H1 (cell line): ENCODE results near the gene ROS1. TPM values are rescaled to one million over a fixed set of nuclear protein-coding genes. Genes with fewer than 3 reads are reported as not detected.
A peak's percentile ranks its signal among the peaks of the same experiment; 100 is the strongest.

Experiments used
- CTCF ChIA-PET: fragments of 300-600 bp; sonication (Branson Sonifier 250); formaldehyde crosslinking; loops from one replicate; lab custom pipeline; 2021; ENCODE audit not compliant: partially characterized antibody; lab: Charles Lee
- POLR2A ChIA-PET: fragments of 300-600 bp; sonication (Branson Sonifier 250); formaldehyde crosslinking; loops from one replicate; lab custom pipeline; 2021; ENCODE audit warnings: inconsistent platforms; ENCODE audit not compliant: partially characterized antibody; lab: Charles Lee
- DNase-seq, 2 experiments: peaks; one replicate each; pipeline versions ENCODE4 v3.0.0 to v3.0.0-alpha.2; 2010 to 2022; ENCODE audit warnings: low spot score in 2 of 2, low read depth in 1 of 2, mixed read lengths in 1 of 2
- FAIRE-seq: peaks from 2 replicates; lab custom pipeline; 2011; peaks lifted over from hg19 to GRCh38; lab: Jason Lieb, UNC
- H2AFZ ChIP-seq: 2 replicates; pipeline ENCODE4 v1.8.1; 2012; ENCODE audit warnings: low read length, inconsistent platforms
- H2AK5ac ChIP-seq: 2 replicates; pipeline ENCODE4 v1.6.1; 2013; ENCODE audit warnings: low read depth, low read length
- H2BK120ac ChIP-seq: replicated peaks from 2 replicates; pipeline ENCODE3; 2013; ENCODE audit warnings: low read depth, low read length, inconsistent platforms
- H2BK12ac ChIP-seq: 2 replicates; pipeline ENCODE4 v1.6.1; 2013; ENCODE audit warnings: low read depth, low read length
- H2BK15ac ChIP-seq: 2 replicates; pipeline ENCODE4 v1.6.1; 2013; ENCODE audit warnings: low read length
- H2BK20ac ChIP-seq: 2 replicates; pipeline ENCODE4 v1.6.1; 2013; ENCODE audit warnings: low read length
- H2BK5ac ChIP-seq: 2 replicates; pipeline ENCODE4 v1.6.1; 2013; ENCODE audit warnings: low read depth, low read length
- H3K14ac ChIP-seq: 2 replicates; pipeline ENCODE4 v1.6.1; 2013; ENCODE audit warnings: inconsistent platforms; ENCODE audit not compliant: insufficient read length
- H3K18ac ChIP-seq: 2 replicates; pipeline ENCODE4 v1.6.1; 2013; ENCODE audit warnings: low read length; ENCODE audit errors: extremely low read depth
- H3K23ac ChIP-seq: 2 replicates; pipeline ENCODE4 v1.6.1; 2013; ENCODE audit warnings: inconsistent platforms; ENCODE audit not compliant: insufficient read length
- H3K23me2 ChIP-seq: 2 replicates; pipeline ENCODE4 v1.6.1; 2013; ENCODE audit warnings: low read depth, low read length
- H3K27ac ChIP-seq: 2 replicates; pipeline ENCODE4 v1.6.1; 2011; ENCODE audit warnings: low read depth, low read length, inconsistent platforms
- H3K27me3 ChIP-seq, 4 experiments: replicated peaks in 1 of 4; 1 replicate in 1 of 4; 2 replicates in 3 of 4; pipeline versions ENCODE4 v1.6.1 to v1.8.1; 2011 to 2013; ENCODE audit warnings: low read length in 3 of 4, mild to moderate bottlenecking in 3 of 4, inconsistent platforms in 2 of 4, mixed read lengths in 2 of 4, moderate library complexity in 1 of 4; ENCODE audit not compliant: control insufficient read depth in 3 of 4, insufficient read depth in 3 of 4; ENCODE audit errors: extremely low read depth in 1 of 4
- H3K36me3 ChIP-seq, 4 experiments: 2 replicates each; pipeline versions ENCODE4 v1.6.1 to v1.8.1; 2011 to 2013; ENCODE audit warnings: mild to moderate bottlenecking in 4 of 4, low read length in 3 of 4, moderate library complexity in 2 of 4, control low read depth in 1 of 4, inconsistent platforms in 1 of 4; ENCODE audit not compliant: insufficient read depth in 4 of 4, control insufficient read depth in 2 of 4
- H3K4ac ChIP-seq: replicated peaks from 2 replicates; pipeline ENCODE3; 2013; ENCODE audit warnings: low read length, low read depth, mixed read lengths, inconsistent platforms; ENCODE audit not compliant: insufficient read length
- H3K4me1 ChIP-seq, 4 experiments: replicated peaks in 1 of 4; 1 replicate in 1 of 4; 2 replicates in 3 of 4; pipeline versions ENCODE4 v1.6.1 to v1.8.1; 2011 to 2013; ENCODE audit warnings: low read length in 3 of 4, inconsistent platforms in 2 of 4, mixed read lengths in 1 of 4; ENCODE audit not compliant: insufficient read depth in 4 of 4, control insufficient read depth in 3 of 4
- H3K4me2 ChIP-seq, 2 experiments: 2 replicates each; pipeline versions ENCODE4 v1.6.1 to v1.8.1; 2011 to 2013; ENCODE audit warnings: low read depth in 2 of 2, low read length in 2 of 2, control low read depth in 1 of 2, inconsistent platforms in 1 of 2, mild to moderate bottlenecking in 1 of 2; ENCODE audit not compliant: insufficient read depth in 1 of 2
- H3K4me3 ChIP-seq, 4 experiments: fragments of 200-600, 300-600 bp in 1 of 4; sonication (generic), shearing (Covaris generic), sonication (Bioruptor Twin) in 1 of 4; 2 replicates each; pipeline versions ENCODE4 v1.5.1 to v1.8.1; 2011 to 2016; ENCODE audit warnings: low read length in 4 of 4, low read depth in 3 of 4, control low read depth in 2 of 4, inconsistent platforms in 2 of 4, mild to moderate bottlenecking in 2 of 4, mixed read lengths in 1 of 4, moderate library complexity in 1 of 4; ENCODE audit not compliant: insufficient read depth in 2 of 4; ENCODE audit errors: extremely low read depth in 1 of 4
- H3K56ac ChIP-seq: replicated peaks from 2 replicates; pipeline ENCODE3; 2013; ENCODE audit warnings: low read depth, mild to moderate bottlenecking, mixed read lengths, low read length, inconsistent platforms; ENCODE audit not compliant: insufficient read length
- H3K79me1 ChIP-seq: 2 replicates; pipeline ENCODE4 v1.6.1; 2013; ENCODE audit warnings: low read depth, low read length, control low read depth
- H3K79me2 ChIP-seq, 2 experiments: 2 replicates each; pipeline versions ENCODE4 v1.6.1 to v1.8.1; 2012 to 2013; ENCODE audit warnings: low read length in 2 of 2, mild to moderate bottlenecking in 2 of 2, inconsistent platforms in 1 of 2; ENCODE audit not compliant: insufficient read depth in 2 of 2, control insufficient read depth in 1 of 2
- H3K9ac ChIP-seq, 4 experiments: replicated peaks in 1 of 4; 1 replicate in 1 of 4; 2 replicates in 3 of 4; pipeline versions ENCODE4 v1.6.1 to v1.8.1; 2011 to 2013; ENCODE audit warnings: low read depth in 3 of 4, low read length in 3 of 4, control low read depth in 2 of 4, mild to moderate bottlenecking in 2 of 4, moderate library complexity in 2 of 4, inconsistent platforms in 1 of 4; ENCODE audit errors: extremely low read depth in 1 of 4
- H3K9me3 ChIP-seq, 2 experiments: 2 replicates each; pipeline versions ENCODE4 v1.6.1 to v1.8.1; 2012 to 2013; ENCODE audit warnings: mild to moderate bottlenecking in 2 of 2, moderate library complexity in 2 of 2, control low read depth in 1 of 2, inconsistent platforms in 1 of 2, low read depth in 1 of 2, low read length in 1 of 2, mixed read lengths in 1 of 2; ENCODE audit not compliant: insufficient read depth in 2 of 2
- H4K20me1 ChIP-seq, 2 experiments: replicated peaks in 1 of 2; 2 replicates each; pipeline versions ENCODE3 to v1.8.1; 2011 to 2013; ENCODE audit warnings: inconsistent platforms in 2 of 2, low read length in 2 of 2, mild to moderate bottlenecking in 1 of 2; ENCODE audit not compliant: insufficient read depth in 2 of 2, control insufficient read depth in 1 of 2
- H4K5ac ChIP-seq: 2 replicates; pipeline ENCODE4 v1.6.1; 2013; ENCODE audit warnings: low read length, low read depth, mixed read lengths, inconsistent platforms; ENCODE audit not compliant: insufficient read length
- H4K8ac ChIP-seq: 2 replicates; pipeline ENCODE4 v1.8.0; 2013; ENCODE audit warnings: mild to moderate bottlenecking, moderate library complexity, low read length, inconsistent platforms; ENCODE audit not compliant: insufficient read depth; ENCODE audit errors: extremely low read depth
- H4K91ac ChIP-seq: replicated peaks from 2 replicates; pipeline ENCODE3; 2013; ENCODE audit warnings: low read length, mixed read lengths, inconsistent platforms; ENCODE audit not compliant: insufficient read length
- BRCA1 ChIP-seq: IDR thresholded peaks from 2 replicates; pipeline ENCODE4 v1.6.1; 2012; ENCODE audit warnings: low read depth, low read length, improper control_type of control experiment
- CHD1 ChIP-seq: IDR thresholded peaks from 2 replicates; pipeline ENCODE4 v1.6.1; 2012; ENCODE audit warnings: low read depth, low read length, improper control_type of control experiment
- CTBP2 ChIP-seq: IDR thresholded peaks from 2 replicates; pipeline ENCODE4 v1.7.0; 2011; ENCODE audit warnings: borderline replicate concordance, mild to moderate bottlenecking, moderate library complexity, mixed read lengths, low read length; ENCODE audit not compliant: insufficient read depth, insufficient read length
- EZH2 ChIP-seq: fragments of 200-600 bp; sonication (generic); IDR thresholded peaks from 2 replicates; pipeline ENCODE4 v1.7.1; 2012; ENCODE audit warnings: low read depth, mild to moderate bottlenecking, moderate library complexity, low read length, inconsistent platforms; ENCODE audit not compliant: severe bottlenecking
- HDAC6 ChIP-seq: IDR thresholded peaks from one replicate; pipeline ENCODE4 v1.7.1; 2012; ENCODE audit warnings: low read depth, mild to moderate bottlenecking, inconsistent platforms, low read length, moderate library complexity
- KDM1A ChIP-seq: fragments of 200-600, 300-600 bp; sonication (generic); IDR thresholded peaks from 2 replicates; pipeline ENCODE4 v1.7.1; 2016; ENCODE audit warnings: mild to moderate bottlenecking, low read length, borderline replicate concordance
- KDM4A ChIP-seq: IDR thresholded peaks from one replicate; pipeline ENCODE4 v1.7.1; 2012; ENCODE audit warnings: low read depth, mild to moderate bottlenecking, moderate library complexity, low read length, inconsistent platforms; ENCODE audit not compliant: severe bottlenecking
- KDM5A ChIP-seq: fragments of 200-600 bp; IDR thresholded peaks from 2 replicates; pipeline ENCODE4 v1.7.1; 2012; ENCODE audit warnings: mild to moderate bottlenecking, low read length, inconsistent platforms, mixed read lengths
- MAX ChIP-seq: IDR thresholded peaks from 2 replicates; pipeline ENCODE4 v1.6.1; 2012; ENCODE audit warnings: inconsistent platforms
- POLR2A ChIP-seq, 2 experiments: IDR thresholded peaks; 1 replicate in 1 of 2; 2 replicates in 1 of 2; pipeline ENCODE4 v1.6.1; 2011; ENCODE audit warnings: low read depth in 2 of 2, low read length in 2 of 2, mild to moderate bottlenecking in 2 of 2; ENCODE audit errors: control extremely low read depth in 1 of 2
- RAD21 ChIP-seq, 2 experiments: IDR thresholded peaks in 1 of 2; conservative IDR thresholded peaks in 1 of 2; 2 replicates each; pipeline ENCODE4 v1.6.1; 2011; ENCODE audit warnings: low read depth in 2 of 2, low read length in 2 of 2, improper control_type of control experiment in 1 of 2, inconsistent platforms in 1 of 2, mild to moderate bottlenecking in 1 of 2, moderate library complexity in 1 of 2
- RXRA ChIP-seq: IDR thresholded peaks from 2 replicates; pipeline ENCODE4 v1.6.1; 2011; ENCODE audit warnings: low read depth, mild to moderate bottlenecking, low read length, moderate library complexity; ENCODE audit not compliant: insufficient read depth
- SUZ12 ChIP-seq: fragments of 200-600 bp; sonication (generic); IDR thresholded peaks from 2 replicates; pipeline ENCODE4 v1.6.1; 2012; ENCODE audit warnings: mild to moderate bottlenecking, inconsistent platforms, low read length, moderate library complexity, mixed read lengths
- WGBS, 2 experiments: shearing (Covaris generic) in 1 of 2; methylation state at CpG; one replicate each; pipeline versions ENCODE4 v1.1.6 to v1.1.7; 2013 to 2015; ENCODE audit warnings: low lambda C conversion rate in 2 of 2, mixed read lengths in 2 of 2, inconsistent platforms in 1 of 2, low coverage in 1 of 2, missing lambda C conversion rate in 1 of 2; ENCODE audit not compliant: insufficient replicate concordance in 2 of 2, insufficient coverage in 1 of 2, insufficient read length in 1 of 2; ENCODE audit errors: extremely low coverage in 1 of 2, missing lambda C conversion rate in 1 of 2; 5-methylcytosine and 5-hydroxymethylcytosine counted together
- polyA plus RNA-seq, 7 experiments: library from polyadenylated mRNA; depleted of rRNA in 3 of 7; stranded (reverse) in 5 of 7; unstranded in 2 of 7; fragments of >200 nt in 5 of 7; fragments of 200-250 nt in 2 of 7; gene quantifications; 1 replicate in 5 of 7; 2 replicates in 1 of 7; 4 replicates in 1 of 7; pipeline versions ENCODE4 v1.2.1 to v1.2.3, GENCODE V29; 2011 to 2013; ENCODE audit warnings: missing spikeins in 2 of 7, mixed read lengths in 2 of 7
- total RNA-seq: library from RNA; stranded (reverse); fragmentation: NEBNext Ultra II Directional; extraction: Animal tissue kit (Norgen Biotek cat#: 25700); gene quantifications from 2 replicates; pipeline ENCODE4 v1.2.1, GENCODE V29; 2021

Gene ROS1
- total and polyA plus RNA-seq, 2 of the 8 experiments (the other 6 are each of a cell fraction or from before 2014, with no cell fraction given), result not detected

GRCh38 chr6:117264369-117264691, 161.4 kb downstream of the ROS1 start:
- Histone ChIP-seq H2BK5ac (no peak overlapping the region), H3K9me3 (no peaks in the 10 kb centered on the region; a peak in 1 of 4 replicates), H2AK5ac (no peak overlapping the region), H3K23ac (no peak overlapping the region), H2BK120ac (no peak overlapping the region), H4K20me1 (peaks cover 2 to 11% of the 10 kb centered on the region in 2 experiments), H3K23me2 (peaks cover 14% of the 10 kb centered on the region; the same call in 1 of the 2 replicates), H3K79me2 (no peaks in the 10 kb centered on the region), H3K4me1 (peaks cover 3 to 16% (median 7%) of the 10 kb centered on the region in 4 experiments; a peak in 6 of 7 replicates), H4K5ac (no peak overlapping the region), H3K36me3 (no peaks in the 10 kb centered on the region), H3K4me3 (peak overlapping the region; percentile 53 to 64 (median 61); a peak in 7 of 8 replicates), H4K8ac (no peak overlapping the region), H3K9ac (no peak overlapping the region), H3K4me2 (peak overlapping the region; percentile 89 to 90), H2BK12ac (no peak overlapping the region), H2AFZ (0 out of 2 replicates have a peak overlapping the region, but pooled peaks have one; percentile 28), H2BK15ac (no peak overlapping the region), H3K79me1 (no peaks in the 10 kb centered on the region), H3K18ac (no peak overlapping the region), H3K27ac (no peak overlapping the region), H3K56ac (no peak overlapping the region), H3K14ac (no peak overlapping the region), H3K27me3 (peaks cover 63 to 78% (median 73%) of the 10 kb centered on the region in 4 experiments), H3K4ac (no peak overlapping the region), H2BK20ac (no peak overlapping the region), H4K91ac (no peak overlapping the region)
- 18% methylated on average over 8 of the region's 8 CpGs; no CpG with 5 or more reads in 1 of the 2 experiments for WGBS, 2 experiments
- ChIA-PET CTCF (interaction anchor here (0.6 to 1.4 kb wide), 3 partner anchors 28 to 290 kb away, joined by 3 to 5 read pairs (median 3); no protein-coding TSS in a partner anchor), POLR2A (interaction anchor here (1.2 kb wide), 1 partner anchor 11 kb away, joined by 3 read pairs; no protein-coding TSS in a partner anchor)
- DNase-seq, result no peak
- FAIRE-seq, result no peak
- TF ChIP-seq CTBP2 (no peak), MAX (no peak), EZH2 (peak; percentile 91), KDM5A (no peak), RAD21 (IDR thresholded peaks at IDR 0.05 in 1 of 2, conservative IDR thresholded peaks at IDR 0.05 in 1 of 2; ENCODE audit: low read depth in 2 of 2, low read length in 2 of 2) (no peak), KDM1A (no peak), POLR2A (IDR thresholded peaks at IDR 0.05; ENCODE audit: control extremely low read depth in 1 of 2, low read depth in 2 of 2, low read length in 2 of 2) (no peak), CHD1 (no peak), SUZ12 (peak; percentile 90; the same call in 1 of the 2 replicates), KDM4A (no peak), BRCA1 (no peak), HDAC6 (no peak), RXRA (no peak)
